Fibroblast of lung (primary cell): ENCODE data around the gene SNX30. TPM values are rescaled to one million over a fixed set of nuclear protein-coding genes. Genes with fewer than 3 reads are reported as not detected.

Source experiments
- DNase-seq, 2 donors: peaks; one replicate each; pipeline versions ENCODE4 v3.0.0 to v3.0.0-alpha.2; 2010; ENCODE audit warnings: low read depth in 2 of 2
- H2AFZ ChIP-seq: 2 replicates; pipeline ENCODE4 v1.5.1; 2012; ENCODE audit warnings: low read length, control low read depth, inconsistent platforms
- H3K27ac ChIP-seq: 2 replicates; pipeline ENCODE4 v1.5.1; 2011; ENCODE audit warnings: low read length, control low read depth; ENCODE audit not compliant: insufficient read depth
- H3K27me3 ChIP-seq: 2 replicates; pipeline ENCODE4 v1.5.1; 2011; ENCODE audit warnings: mild to moderate bottlenecking, low read length; ENCODE audit not compliant: control insufficient read depth, insufficient read depth
- H3K36me3 ChIP-seq: 2 replicates; pipeline ENCODE4 v1.5.1; 2011; ENCODE audit warnings: low read length; ENCODE audit not compliant: control insufficient read depth, insufficient read depth
- H3K4me1 ChIP-seq: 2 replicates; pipeline ENCODE4 v1.5.1; 2011; ENCODE audit warnings: low read length; ENCODE audit not compliant: control insufficient read depth, insufficient read depth; ENCODE audit errors: extremely low read depth
- H3K4me2 ChIP-seq: 2 replicates; pipeline ENCODE4 v1.5.1; 2011; ENCODE audit warnings: low read length, control low read depth; ENCODE audit not compliant: insufficient read depth; ENCODE audit errors: extremely low read depth
- H3K4me3 ChIP-seq, 4 experiments: fragments of 200-600 bp in 1 of 4; sonication (generic) in 1 of 4; replicated peaks in 1 of 4; 2 replicates each; pipeline ENCODE4 v1.5.1; 2011 to 2016; ENCODE audit warnings: low read length in 4 of 4, low read depth in 3 of 4, mild to moderate bottlenecking in 3 of 4, control low read depth in 2 of 4, inconsistent platforms in 1 of 4, mixed read lengths in 1 of 4; ENCODE audit not compliant: insufficient read depth in 1 of 4; ENCODE audit errors: control extremely low read depth in 1 of 4
- H3K79me2 ChIP-seq: 2 replicates; pipeline ENCODE4 v1.5.1; 2012; ENCODE audit warnings: mild to moderate bottlenecking, low read length, inconsistent platforms; ENCODE audit not compliant: control insufficient read depth, insufficient read depth
- H3K9ac ChIP-seq: 2 replicates; pipeline ENCODE4 v1.5.1; 2011; ENCODE audit warnings: mild to moderate bottlenecking, low read length, control low read depth; ENCODE audit not compliant: insufficient read depth
- H3K9me3 ChIP-seq: 2 replicates; pipeline ENCODE4 v1.5.1; 2012; ENCODE audit warnings: low read depth, low read length; ENCODE audit not compliant: control insufficient read depth, insufficient read depth
- H4K20me1 ChIP-seq: 2 replicates; pipeline ENCODE4 v1.5.1; 2011; ENCODE audit warnings: low read length; ENCODE audit not compliant: control insufficient read depth, insufficient read depth; ENCODE audit errors: extremely low read depth
- CTCF ChIP-seq, 2 donors: IDR thresholded peaks in 1 of 2; conservative IDR thresholded peaks in 1 of 2; 1 replicate in 1 of 2; 2 replicates in 1 of 2; pipeline ENCODE4 v1.5.1; 2011 to 2012; ENCODE audit warnings: low read length in 2 of 2, control low read depth in 1 of 2, inconsistent platforms in 1 of 2, low read depth in 1 of 2, mild to moderate bottlenecking in 1 of 2
- EZH2 ChIP-seq: IDR thresholded peaks from 2 replicates; pipeline ENCODE4 v1.5.1; 2012; ENCODE audit warnings: low read length, control low read depth, mild to moderate bottlenecking; ENCODE audit errors: missing control alignments
- polyA plus RNA-seq, 2 donors: library from polyadenylated mRNA; depleted of rRNA in 1 of 2; stranded (reverse) in 1 of 2; unstranded in 1 of 2; fragments of >200 nt; gene quantifications; 2 replicates each; pipeline ENCODE4 v1.2.1, GENCODE V29; 2011 to 2012; ENCODE audit warnings: missing spikeins in 1 of 2
- total RNA-seq: library from RNA; depleted of rRNA; stranded (reverse); fragments of >200 nt; gene quantifications from 2 replicates; pipeline ENCODE4 v1.2.1, GENCODE V29; 2014

Gene SNX30
- total and polyA plus RNA-seq, 2 donors (not counting 1 experiment from before 2014, with no cell fraction given): 7.9 to 20.6 TPM

GRCh38 chr9:112863746-112864145 lies 113.2 kb downstream of the SNX30 start:
- H2AFZ ChIP-seq: no peak overlapping the region
- H3K9ac ChIP-seq: no peak overlapping the region
- peaks cover 7% of the 10 kb centered on the region for H3K4me1 ChIP-seq
- no peaks in the 10 kb centered on the region for H4K20me1 ChIP-seq
- no peak overlapping the region for H3K27ac ChIP-seq
- no peak overlapping the region for H3K4me2 ChIP-seq
- DNase-seq: no peak
- no peaks in the 10 kb centered on the region for H3K79me2 ChIP-seq
- H3K4me3 ChIP-seq: no peak overlapping the region
- no peaks in the 10 kb centered on the region for H3K36me3 ChIP-seq
- TF ChIP-seq CTCF (conservative IDR thresholded peaks at IDR 0.05 in 1 of 2, IDR thresholded peaks at IDR 0.05 in 1 of 2; ENCODE audit: low read depth in 1 of 2, low read length in 2 of 2): no peak
- no peak for TF ChIP-seq EZH2
- H3K27me3 ChIP-seq: no peaks in the 10 kb centered on the region
- H3K9me3 ChIP-seq: no peaks in the 10 kb centered on the region

GRCh38 chr9:112864403-112864802 lies 113.8 kb downstream of the SNX30 start:
- H3K4me2 ChIP-seq: no peak overlapping the region
- no peak overlapping the region for H2AFZ ChIP-seq
- DNase-seq: no peak
- H4K20me1 ChIP-seq: no peaks in the 10 kb centered on the region
- no peaks in the 10 kb centered on the region for H3K36me3 ChIP-seq
- H3K4me3 ChIP-seq: no peak overlapping the region
- H3K79me2 ChIP-seq: no peaks in the 10 kb centered on the region
- H3K9me3 ChIP-seq: no peaks in the 10 kb centered on the region
- no peak overlapping the region for H3K9ac ChIP-seq
- no peak overlapping the region for H3K27ac ChIP-seq
- TF ChIP-seq EZH2 (no peak), CTCF (conservative IDR thresholded peaks at IDR 0.05 in 1 of 2, IDR thresholded peaks at IDR 0.05 in 1 of 2; ENCODE audit: low read depth in 1 of 2, low read length in 2 of 2) (no peak)
- H3K4me1 ChIP-seq: peaks cover 7% of the 10 kb centered on the region
- no peaks in the 10 kb centered on the region for H3K27me3 ChIP-seq

GRCh38 chr9:112864982-112865381 lies 114.4 kb downstream of the SNX30 start:
- Histone ChIP-seq H3K36me3 (no peaks in the 10 kb centered on the region), H3K27me3 (no peaks in the 10 kb centered on the region), H3K27ac (no peak overlapping the region)

More at GRCh38 chr9:112864982-112865381, 114.4 kb downstream of the SNX30 start:
- Histone ChIP-seq H3K79me2 (no peaks in the 10 kb centered on the region), H4K20me1 (no peaks in the 10 kb centered on the region), H3K9me3 (no peaks in the 10 kb centered on the region), H3K4me3 (no peak overlapping the region), H3K9ac (no peak overlapping the region), H3K4me2 (no peak overlapping the region), H2AFZ (no peak overlapping the region), H3K4me1 (peaks cover 7% of the 10 kb centered on the region)
- DNase-seq: no peak
- no peak for TF ChIP-seq EZH2
- TF ChIP-seq CTCF (conservative IDR thresholded peaks at IDR 0.05 in 1 of 2, IDR thresholded peaks at IDR 0.05 in 1 of 2; ENCODE audit: low read depth in 1 of 2, low read length in 2 of 2): no peak
